HG03135 (cell line): ENCODE results near the gene FREM3.

Experiments used
- ATAC-seq: cut with Tn5 transposase; IDR thresholded peaks from one replicate; pipeline ENCODE4 v1.9.1; 2021; ENCODE audit warnings: mild to moderate bottlenecking, moderate library complexity; ENCODE audit not compliant: unreplicated experiment

The FREM3 gene

GRCh38 chr4:143668930-143669552 lies 31.4 kb downstream of the FREM3 start:
- peak; percentile 98 for ATAC-seq

GRCh38 chr4:143667461-143667860 lies 33.0 kb downstream of the FREM3 start:
- ATAC-seq: no peak

- ATAC-seq: no peak
These were observed 42.1 kb downstream of the FREM3 start for GRCh38 chr4:143658336-143658735.

- ATAC-seq: no peak
These were observed 45.9 kb downstream of the FREM3 start for GRCh38 chr4:143654571-143654970.

GRCh38 chr4:143653031-143653430 lies 47.4 kb downstream of the FREM3 start:
- no peak for ATAC-seq

GRCh38 chr4:143643399-143643798 lies 57.1 kb downstream of the FREM3 start:
- no peak for ATAC-seq

GRCh38 chr4:143642611-143643010 lies 57.9 kb downstream of the FREM3 start:
- ATAC-seq: no peak

GRCh38 chr4:143641361-143641760 lies 59.1 kb downstream of the FREM3 start:
- ATAC-seq: no peak

GRCh38 chr4:143634763-143635162 lies 65.7 kb downstream of the FREM3 start:
- ATAC-seq: no peak

GRCh38 chr4:143633833-143634232 lies 66.6 kb downstream of the FREM3 start:
- ATAC-seq: no peak

- no peak for ATAC-seq
These were observed 74.2 kb downstream of the FREM3 start for GRCh38 chr4:143626134-143626911.

GRCh38 chr4:143625632-143626031 lies 74.8 kb downstream of the FREM3 start:
- ATAC-seq: no peak

GRCh38 chr4:143623896-143624295 lies 76.6 kb downstream of the FREM3 start:
- no peak for ATAC-seq

GRCh38 chr4:143618811-143619210 lies 81.7 kb downstream of the FREM3 start:
- ATAC-seq: no peak

- ATAC-seq: no peak
These were observed 82.3 kb downstream of the FREM3 start for GRCh38 chr4:143617994-143618679.

- ATAC-seq: peak; percentile 75
These were observed 83.7 kb downstream of the FREM3 start for GRCh38 chr4:143616771-143617170.

- no peak for ATAC-seq
These were observed 91.0 kb downstream of the FREM3 start for GRCh38 chr4:143609492-143609891.

- ATAC-seq: no peak
These were observed 94.0 kb downstream of the FREM3 start for GRCh38 chr4:143606480-143606879.

- no peak for ATAC-seq
These were observed 100.6 kb downstream of the FREM3 start for GRCh38 chr4:143599827-143600226.

- ATAC-seq: no peak
These were observed 101.7 kb downstream of the FREM3 start for GRCh38 chr4:143598816-143599215.

- ATAC-seq: no peak
These were observed 103.2 kb downstream of the FREM3 start for GRCh38 chr4:143597276-143597675.

- no peak for ATAC-seq
These were observed 112.8 kb downstream of the FREM3 start for GRCh38 chr4:143587703-143588102.
